Thyroid gland (tissue), 4 donors: ENCODE results near the gene KCNG2. TPM values are rescaled to one million over a fixed set of nuclear protein-coding genes. Genes with fewer than 3 reads are reported as not detected.

Experiments used
- DNase-seq, 2 donors: peaks; one replicate each; pipeline ENCODE4 v3.0.0-alpha.2; 2019
- H3K27ac ChIP-seq, 3 donors: fragments of 200-600 bp; sonication (generic); 1 replicate in 2 of 3; 2 replicates in 1 of 3; pipeline ENCODE4 v1.5.1; 2016 to 2019; ENCODE audit warnings: mild to moderate bottlenecking in 1 of 3, moderate library complexity in 1 of 3
- H3K27me3 ChIP-seq: fragments of 200-600 bp; sonication (generic); one replicate; pipeline ENCODE4 v1.5.1; 2019
- H3K36me3 ChIP-seq, 2 donors: fragments of 200-600 bp; sonication (generic); one replicate each; pipeline ENCODE4 v1.5.1; 2016 to 2019
- H3K4me1 ChIP-seq, 2 donors: fragments of 200-600 bp; sonication (generic); one replicate each; pipeline ENCODE4 v1.5.1; 2017 to 2019
- H3K4me3 ChIP-seq, 3 donors: fragments of 200-600 bp; sonication (generic); replicated peaks in 1 of 3; 1 replicate in 2 of 3; 2 replicates in 1 of 3; pipeline ENCODE4 v1.5.1; 2016; ENCODE audit warnings: mild to moderate bottlenecking in 1 of 3
- H3K9me3 ChIP-seq: fragments of 200-600 bp; sonication (generic); one replicate; pipeline ENCODE4 v1.5.1; 2017
- POLR2A ChIP-seq, 2 donors: fragments of 450-650 bp; IDR thresholded peaks; one replicate each; pipeline ENCODE4 v1.6.1; 2017; ENCODE audit warnings: antibody characterized with exemption in 2 of 2, mild to moderate bottlenecking in 2 of 2, moderate library complexity in 1 of 2
- WGBS, 2 donors: methylation state at CpG; one replicate each; pipeline ENCODE4 v1.1.5; 2017; 5-methylcytosine and 5-hydroxymethylcytosine counted together
- intact Hi-C: fragments of 100-400 bp; cut with DNase I; formaldehyde crosslinking; loops from one replicate; pipeline ENCODE4 v1.15.1; 2023
- total RNA-seq, 4 donors: library from RNA; depleted of rRNA; stranded (reverse); fragments of >200 nt; gene quantifications; one replicate each; pipeline ENCODE4 v1.2.3, GENCODE V29; 2016
- TF ChIP-seq, protein P1 (sequence below), 6 experiments: fragments of 200-600 bp in 3 of 6; fragments of 450-650 bp in 3 of 6; sonication (generic) in 3 of 6; IDR thresholded peaks; one replicate each; pipeline ENCODE4 v1.5.1; 2016 to 2019; ENCODE audit warnings: antibody characterized with exemption in 6 of 6, mild to moderate bottlenecking in 2 of 6, inconsistent platforms in 1 of 6, moderate library complexity in 1 of 6

KCNG2 gene
- total RNA-seq, 4 donors from 2014 or later: 0.22 TPM; not detected in 3

DNA sequence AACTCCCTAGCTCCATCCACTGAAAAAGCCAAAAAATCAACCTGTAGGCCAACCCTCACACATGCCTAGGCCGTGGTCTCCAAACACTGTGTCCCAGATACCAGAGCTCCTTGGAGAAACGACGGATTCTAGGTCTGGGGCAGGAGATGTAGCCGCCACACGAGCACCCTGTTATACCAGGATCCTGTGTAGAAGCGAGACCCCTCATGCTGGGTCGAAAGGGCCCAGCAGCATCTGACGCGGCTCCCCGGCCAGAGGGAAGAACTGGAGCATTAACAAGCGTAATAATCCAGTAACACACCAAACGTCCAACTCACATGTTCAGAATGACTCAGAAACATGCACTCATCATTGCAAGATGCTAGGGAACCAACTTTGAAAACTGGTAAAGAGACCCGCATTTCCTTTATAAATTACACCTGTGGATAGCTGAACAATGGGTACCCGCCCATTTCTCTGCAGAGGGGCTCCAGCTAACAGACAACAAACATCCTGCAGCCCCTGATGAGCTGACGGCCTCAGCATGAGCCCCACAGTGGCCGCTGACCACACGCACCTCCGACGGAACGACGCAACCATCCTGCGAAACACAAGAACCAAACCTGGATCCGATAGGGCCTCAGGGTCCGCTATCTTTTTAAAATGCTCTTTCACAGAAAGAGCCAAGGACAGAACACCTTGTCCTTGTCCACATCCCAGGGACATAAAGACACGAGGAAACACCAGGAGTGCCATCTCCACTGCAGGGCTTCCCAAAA lies 139.5 kb downstream of the KCNG2 start:
- WGBS, 2 donors: 96 to 97% methylated on average over 25 of the region's 25 CpGs

DNA sequence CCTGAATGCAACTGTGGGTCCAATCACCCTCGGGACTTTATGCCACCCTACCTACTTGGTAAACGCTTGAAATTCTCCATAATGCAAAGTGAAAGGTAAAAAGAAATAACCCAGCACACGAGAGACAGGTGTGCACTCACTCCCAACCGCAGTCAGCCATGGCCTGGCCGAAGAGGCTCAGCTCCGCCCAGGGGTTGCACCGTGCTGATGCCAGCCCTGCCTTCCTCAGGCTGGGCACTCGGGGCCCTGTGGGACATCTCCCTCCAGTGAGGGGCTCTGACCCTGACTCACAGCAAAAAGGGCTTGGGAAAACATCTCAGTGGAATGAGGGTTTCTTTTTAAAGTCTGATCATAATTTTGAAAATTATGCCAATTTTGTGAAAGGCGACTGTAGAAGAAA lies 140.5 kb downstream of the KCNG2 start:
- no peaks in the 10 kb centered on the region for H3K27me3 ChIP-seq
- peaks cover 25 to 28% of the 10 kb centered on the region in 2 donors for H3K36me3 ChIP-seq
- intact Hi-C loops: no loop called here
- H3K9me3 ChIP-seq: no peaks in the 10 kb centered on the region
- WGBS, 2 donors: 88 to 90% methylated on average over 9 of the region's 9 CpGs
- H3K4me3 ChIP-seq: no peak overlapping the region
- TF ChIP-seq, protein P1, sequence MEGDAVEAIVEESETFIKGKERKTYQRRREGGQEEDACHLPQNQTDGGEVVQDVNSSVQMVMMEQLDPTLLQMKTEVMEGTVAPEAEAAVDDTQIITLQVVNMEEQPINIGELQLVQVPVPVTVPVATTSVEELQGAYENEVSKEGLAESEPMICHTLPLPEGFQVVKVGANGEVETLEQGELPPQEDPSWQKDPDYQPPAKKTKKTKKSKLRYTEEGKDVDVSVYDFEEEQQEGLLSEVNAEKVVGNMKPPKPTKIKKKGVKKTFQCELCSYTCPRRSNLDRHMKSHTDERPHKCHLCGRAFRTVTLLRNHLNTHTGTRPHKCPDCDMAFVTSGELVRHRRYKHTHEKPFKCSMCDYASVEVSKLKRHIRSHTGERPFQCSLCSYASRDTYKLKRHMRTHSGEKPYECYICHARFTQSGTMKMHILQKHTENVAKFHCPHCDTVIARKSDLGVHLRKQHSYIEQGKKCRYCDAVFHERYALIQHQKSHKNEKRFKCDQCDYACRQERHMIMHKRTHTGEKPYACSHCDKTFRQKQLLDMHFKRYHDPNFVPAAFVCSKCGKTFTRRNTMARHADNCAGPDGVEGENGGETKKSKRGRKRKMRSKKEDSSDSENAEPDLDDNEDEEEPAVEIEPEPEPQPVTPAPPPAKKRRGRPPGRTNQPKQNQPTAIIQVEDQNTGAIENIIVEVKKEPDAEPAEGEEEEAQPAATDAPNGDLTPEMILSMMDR (IDR thresholded peaks at IDR 0.05): no peak
- DNase-seq: peak in 1 of 2 donors; percentile 2
- H3K4me1 ChIP-seq: peaks cover 47 to 58% of the 10 kb centered on the region in 2 donors
- peak overlapping the region; percentile 77 to 94 (median 88) for H3K27ac ChIP-seq

More for the DNA sequence above, 139.5 kb downstream of the KCNG2 start:
- Histone ChIP-seq H3K9me3 (no peaks in the 10 kb centered on the region), H3K27ac (peak overlapping the region in 2 of 3 donors; percentile 88 to 94), H3K4me1 (peaks cover 47 to 58% of the 10 kb centered on the region in 2 donors), H3K4me3 (no peak overlapping the region), H3K27me3 (no peaks in the 10 kb centered on the region), H3K36me3 (peaks cover 19 to 25% of the 10 kb centered on the region in 2 donors)
- no peak for DNase-seq
- TF ChIP-seq, protein P1 (IDR thresholded peaks at IDR 0.05): no peak
- no peak for TF ChIP-seq POLR2A (IDR thresholded peaks at IDR 0.05)
- intact Hi-C loops: no loop called here

DNA sequence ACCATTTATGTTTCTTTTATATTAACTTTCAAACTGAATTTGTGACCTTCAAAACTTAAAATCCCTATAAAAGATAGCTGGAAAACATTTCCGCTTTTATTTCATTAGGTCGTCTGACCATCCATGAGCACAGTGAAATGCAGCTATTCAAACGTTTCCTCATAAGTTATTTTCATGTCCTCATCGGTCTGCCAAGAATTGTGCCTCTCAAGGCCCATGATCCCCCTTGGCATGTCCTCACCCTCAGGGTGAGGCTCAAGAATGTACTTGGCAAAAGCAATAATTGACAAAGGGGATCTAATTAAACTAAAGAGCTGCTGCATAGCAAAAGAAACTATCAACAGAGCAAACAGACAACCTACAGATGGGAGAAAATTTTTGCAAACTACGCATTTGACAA lies 141.4 kb downstream of the KCNG2 start:
- peak; percentile 73 to 77 for DNase-seq
- WGBS, 2 donors: 38 to 41% methylated on average over 5 of the region's 5 CpGs
- intact Hi-C loops: no loop called here
- peak overlapping the region; percentile 77 to 94 (median 88) for H3K27ac ChIP-seq
- H3K9me3 ChIP-seq: no peaks in the 10 kb centered on the region
- no peaks in the 10 kb centered on the region for H3K27me3 ChIP-seq
- H3K4me1 ChIP-seq: peaks cover 50 to 58% of the 10 kb centered on the region in 2 donors
- no peak overlapping the region for H3K4me3 ChIP-seq
- peaks cover 25 to 28% of the 10 kb centered on the region in 2 donors for H3K36me3 ChIP-seq
- TF ChIP-seq, protein P1 (IDR thresholded peaks at IDR 0.05): no peak
- peak in 1 of 2 donors; percentile 35 for TF ChIP-seq POLR2A (IDR thresholded peaks at IDR 0.05)

DNA sequence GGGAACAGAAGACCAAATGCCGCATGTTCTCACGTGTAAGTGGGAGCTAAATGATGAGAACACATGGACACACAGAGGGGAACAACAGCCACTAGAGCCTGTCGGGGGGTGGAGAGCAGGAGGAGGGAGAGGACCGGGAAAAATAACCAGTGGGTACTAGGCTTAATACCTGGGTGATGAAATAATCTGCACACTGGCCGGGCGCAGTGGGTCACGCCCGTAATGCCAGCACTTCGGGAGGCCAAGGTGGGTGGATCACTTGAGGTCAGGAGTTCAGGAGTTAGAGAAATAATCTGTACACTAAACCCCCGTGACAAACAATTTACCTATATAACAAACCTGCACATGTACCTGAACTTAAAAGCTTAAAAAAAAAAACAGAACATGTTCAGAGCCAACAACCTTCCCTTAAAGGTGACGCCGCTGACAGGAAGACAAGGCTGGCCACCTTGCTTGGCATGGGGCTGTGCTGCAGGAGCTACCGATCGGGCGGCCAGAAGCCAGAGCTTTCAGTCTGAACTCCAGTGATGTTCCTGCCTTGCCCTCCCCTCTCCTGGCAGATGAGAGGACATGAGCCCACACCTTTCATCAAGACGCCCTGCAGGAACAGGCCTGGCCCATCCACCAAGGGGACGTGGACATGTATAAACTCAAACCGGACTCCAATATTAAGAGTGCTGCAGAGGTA lies 142.5 kb downstream of the KCNG2 start:
- TF ChIP-seq, protein P1 (IDR thresholded peaks at IDR 0.05): no peak
- TF ChIP-seq POLR2A (IDR thresholded peaks at IDR 0.05): no peak
- peaks cover 56 to 66% of the 10 kb centered on the region in 2 donors for H3K4me1 ChIP-seq
- WGBS, 2 donors: 95 to 97% methylated on average over 18 of the region's 18 CpGs
- H3K4me3 ChIP-seq: no peak overlapping the region
- H3K9me3 ChIP-seq: no peaks in the 10 kb centered on the region
- peak in 1 of 2 donors; percentile 3 for DNase-seq
- H3K27me3 ChIP-seq: no peaks in the 10 kb centered on the region
- peaks cover 20 to 28% of the 10 kb centered on the region in 2 donors for H3K36me3 ChIP-seq
- H3K27ac ChIP-seq: peak overlapping the region in 2 of 3 donors; percentile 88
- intact Hi-C loops: no loop called here
